Measurements from ENCODE around the gene MT1A.

The MT1A gene

GRCh38 chr16:56637814-56638750 is at the start of gene MT1A:
TSS of gene MT1A (plus strand) at chr16:56638666. CDS start at chr16:56638739, 73 bp downstream.
- DNase-seq (ENCODE audit: low read depth in 2 of 2) = no peak

GRCh38 chr16:56588781-56589140 is 49.7 kb upstream of the MT1A start:
- DNase-seq (ENCODE audit: low read depth in 2 of 2) = no peak

GRCh38 chr16:56589141-56590039 is 49.1 kb upstream of the MT1A start, which contains the start of gene MT3:
TSS of gene MT3 (plus strand) at chr16:56589528. CDS start at chr16:56589591, 63 bp downstream.
- no peak for DNase-seq (ENCODE audit: low read depth in 2 of 2)

GRCh38 chr16:56591377-56592060 is 46.9 kb upstream of the MT1A start:
- DNase-seq (ENCODE audit: low read depth in 2 of 2) = no peak

- DNase-seq (ENCODE audit: low read depth in 2 of 2) = no peak
Measured at GRCh38 chr16:56593573-56594291, 44.7 kb upstream of the MT1A start.

GRCh38 chr16:56594292-56594619 is 44.2 kb upstream of the MT1A start:
- DNase-seq (ENCODE audit: low read depth in 2 of 2) = no peak

- no peak for DNase-seq (ENCODE audit: low read depth in 2 of 2)
Measured at GRCh38 chr16:56600398-56600999, 38.0 kb upstream of the MT1A start.

GRCh38 chr16:56601325-56601724 is 37.1 kb upstream of the MT1A start:
- no peak for DNase-seq (ENCODE audit: low read depth in 2 of 2)

- no peak for DNase-seq (ENCODE audit: low read depth in 2 of 2)
Measured at GRCh38 chr16:56603589-56603988, 34.9 kb upstream of the MT1A start.

- no peak for DNase-seq (ENCODE audit: low read depth in 2 of 2)
Measured at GRCh38 chr16:56604966-56605365, 33.5 kb upstream of the MT1A start.

- no peak for DNase-seq (ENCODE audit: low read depth in 2 of 2)
Measured at GRCh38 chr16:56605475-56605874, 33.0 kb upstream of the MT1A start.

- DNase-seq (ENCODE audit: low read depth in 2 of 2) = no peak
Measured at GRCh38 chr16:56606071-56606475, 32.4 kb upstream of the MT1A start.

- no peak for DNase-seq (ENCODE audit: low read depth in 2 of 2)
Measured at GRCh38 chr16:56606476-56607108, 31.9 kb upstream of the MT1A start.

GRCh38 chr16:56607109-56607618 is 31.3 kb upstream of the MT1A start:
- DNase-seq (ENCODE audit: low read depth in 2 of 2) = no peak

GRCh38 chr16:56607675-56608042 is 30.8 kb upstream of the MT1A start:
- no peak for DNase-seq (ENCODE audit: low read depth in 2 of 2)

GRCh38 chr16:56608043-56608875 is 30.2 kb upstream of the MT1A start, which contains the start of gene MT2A:
TSS of gene MT2A (plus strand) at chr16:56608584. CDS start at chr16:56608656, 72 bp downstream.
- peak; percentile 90 to 91 for DNase-seq (ENCODE audit: low read depth in 2 of 2)

- no peak for DNase-seq (ENCODE audit: low read depth in 2 of 2)
Measured at GRCh38 chr16:56608876-56609462, 29.5 kb upstream of the MT1A start.

- DNase-seq (ENCODE audit: low read depth in 2 of 2) = peak in 1 of 2 donors; percentile 60
Measured at GRCh38 chr16:56609463-56609921, 29.0 kb upstream of the MT1A start.

All from stimulated activated CD8-positive, alpha-beta memory T cell treated with anti-CD3 and anti-CD28 coated beads, Interleukin-2, amount 100 ng/mL, for 48 hours (primary cell).